GM23248 (cell line): Measurements from ENCODE around the gene PI4K2B. TPM values are rescaled to one million over a fixed set of nuclear protein-coding genes. Genes with fewer than 3 reads are reported as not detected.

ENCODE experiments used
- DNase-seq: peaks from one replicate; pipeline ENCODE4 v3.0.0-alpha.2; 2015
- H2AFZ ChIP-seq: fragments of 200-600 bp; sonication (generic); 2 replicates; pipeline ENCODE4 v1.6.1; 2016; ENCODE audit warnings: antibody characterized with exemption
- H3F3A ChIP-seq: fragments of 200-600 bp; sonication (generic); 2 replicates; pipeline ENCODE4 v1.6.1; 2016; ENCODE audit warnings: mild to moderate bottlenecking, antibody characterized with exemption, mixed run types; ENCODE audit not compliant: insufficient read depth
- H3K27ac ChIP-seq: fragments of 200-600 bp; sonication (generic); 2 replicates; pipeline ENCODE4 v1.5.1; 2016; ENCODE audit warnings: mild to moderate bottlenecking
- H3K27me3 ChIP-seq: fragments of 200-600 bp; sonication (generic); replicated peaks from 2 replicates; pipeline ENCODE4 v1.6.1; 2016; ENCODE audit warnings: mild to moderate bottlenecking; ENCODE audit not compliant: insufficient read depth
- H3K36me3 ChIP-seq: fragments of 200-600 bp; sonication (generic); 2 replicates; pipeline ENCODE4 v1.6.1; 2016; ENCODE audit warnings: low read depth, mild to moderate bottlenecking
- H3K4me1 ChIP-seq: fragments of 200-600 bp; sonication (generic); 2 replicates; pipeline ENCODE4 v1.6.1; 2016; ENCODE audit warnings: mild to moderate bottlenecking; ENCODE audit not compliant: insufficient read depth
- H3K4me2 ChIP-seq: fragments of 200-600 bp; sonication (generic); one replicate; pipeline ENCODE4 v1.6.1; 2016; ENCODE audit warnings: mild to moderate bottlenecking; ENCODE audit not compliant: unreplicated experiment
- H3K4me3 ChIP-seq: fragments of 200-600 bp; sonication (generic); 2 replicates; pipeline ENCODE4 v1.5.1; 2016; ENCODE audit warnings: mild to moderate bottlenecking
- H3K79me2 ChIP-seq: fragments of 200-600 bp; sonication (generic); 2 replicates; pipeline ENCODE4 v1.6.1; 2016; ENCODE audit warnings: mild to moderate bottlenecking; ENCODE audit not compliant: insufficient read depth
- H3K9ac ChIP-seq: fragments of 200-600 bp; sonication (generic); 2 replicates; pipeline ENCODE4 v1.6.1; 2016; ENCODE audit warnings: mild to moderate bottlenecking
- H3K9me2 ChIP-seq: fragments of 200-600 bp; sonication (generic); 2 replicates; pipeline ENCODE4 v1.6.1; 2016; ENCODE audit warnings: mixed run types, mild to moderate bottlenecking, moderate library complexity; ENCODE audit not compliant: insufficient read depth
- H3K9me3 ChIP-seq: fragments of 200-600 bp; sonication (generic); one replicate; pipeline ENCODE4 v1.6.1; 2017; ENCODE audit warnings: low read depth
- H4K20me1 ChIP-seq: fragments of 200-600 bp; sonication (generic); 2 replicates; pipeline ENCODE4 v1.6.0; 2016; ENCODE audit not compliant: insufficient read depth
- EZH2 ChIP-seq: fragments of 200-600 bp; sonication (generic); IDR thresholded peaks from 2 replicates; pipeline ENCODE4 v1.6.1; 2018; ENCODE audit warnings: antibody characterized with exemption, mild to moderate bottlenecking; ENCODE audit not compliant: insufficient read depth, poor library complexity, severe bottlenecking
- EZH2phosphoT487 ChIP-seq: fragments of 200-600 bp; sonication (generic); IDR thresholded peaks from 2 replicates; pipeline ENCODE4 v1.6.1; 2018; ENCODE audit warnings: antibody characterized with exemption, moderate library complexity, mild to moderate bottlenecking, low read depth; ENCODE audit not compliant: insufficient read depth
- WGBS, 2 experiments: methylation state at CpG; one replicate each; pipeline ENCODE4 v1.1.6; 2015 to 2017; ENCODE audit warnings: low lambda C conversion rate in 2 of 2, low coverage in 1 of 2; ENCODE audit errors: missing lambda C conversion rate in 2 of 2; 5-methylcytosine and 5-hydroxymethylcytosine counted together
- in situ Hi-C: fragments of 300-500 bp; cut with MboI; formaldehyde crosslinking; loops from 2 replicates; pipeline ENCODE4 v1.15.0; 2020
- polyA plus RNA-seq: library from polyadenylated mRNA; unstranded; fragments of >200 nt; fragmentation: Nextera tagmentation; extraction: Ambion mirVana; gene quantifications from 2 replicates; pipeline ENCODE4 v1.2.1, GENCODE V29; 2016
- total RNA-seq: library from RNA; depleted of rRNA; stranded (reverse); fragments of >200 nt; shearing (Covaris generic); gene quantifications from 2 replicates; pipeline ENCODE4 v1.2.3, GENCODE V29; 2014

PI4K2B gene
- total and polyA plus RNA-seq, 2 experiments from 2014 or later: 13.6 to 28.0 TPM

DNA sequence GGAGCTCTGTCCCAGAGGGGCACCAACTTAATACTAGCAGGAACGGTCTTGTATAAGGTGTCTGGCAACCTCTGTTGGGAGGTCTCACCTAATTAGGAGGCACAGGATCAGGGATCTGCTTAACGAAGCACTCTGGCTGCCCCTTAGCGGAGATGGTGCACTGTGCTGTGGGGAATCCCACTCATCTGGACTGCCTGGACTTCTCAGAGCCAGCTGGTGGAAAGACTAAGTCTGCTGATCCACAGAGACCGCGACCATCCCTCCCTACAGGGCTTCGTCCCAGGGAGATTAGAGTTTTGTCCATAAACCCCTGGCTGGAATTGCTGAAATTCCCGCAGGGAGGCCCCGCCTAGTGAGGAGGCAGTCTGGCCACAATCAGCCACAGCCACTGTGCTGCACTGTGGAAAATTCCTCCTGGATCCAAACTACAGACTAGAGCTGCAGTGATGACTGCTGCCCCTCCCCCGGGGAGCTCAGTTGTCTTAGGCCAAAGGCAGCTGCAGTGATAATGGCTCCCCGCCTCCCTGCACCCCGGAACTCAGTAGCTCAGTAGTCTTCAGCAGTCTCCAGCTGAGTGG is 56.7 kb downstream of the PI4K2B start:
- Histone ChIP-seq H2AFZ (no peak overlapping the region), H3K27ac (no peak overlapping the region), H3K4me1 (no peaks in the 10 kb centered on the region), H3K36me3 (no peaks in the 10 kb centered on the region), H3K27me3 (no peaks in the 10 kb centered on the region), H4K20me1 (no peaks in the 10 kb centered on the region), H3K9ac (no peak overlapping the region), H3K79me2 (no peaks in the 10 kb centered on the region), H3K9me2 (no peaks in the 10 kb centered on the region), H3F3A (no peaks in the 10 kb centered on the region), H3K9me3 (no peaks in the 10 kb centered on the region), H3K4me2 (no peak overlapping the region), H3K4me3 (no peak overlapping the region)
- TF ChIP-seq EZH2phosphoT487 (no peak), EZH2 (no peak)
- WGBS, 2 experiments: 70 to 71% methylated on average over 11 of the region's 11 CpGs
- in situ Hi-C loops: no loop called here
- DNase-seq: no peak

DNA sequence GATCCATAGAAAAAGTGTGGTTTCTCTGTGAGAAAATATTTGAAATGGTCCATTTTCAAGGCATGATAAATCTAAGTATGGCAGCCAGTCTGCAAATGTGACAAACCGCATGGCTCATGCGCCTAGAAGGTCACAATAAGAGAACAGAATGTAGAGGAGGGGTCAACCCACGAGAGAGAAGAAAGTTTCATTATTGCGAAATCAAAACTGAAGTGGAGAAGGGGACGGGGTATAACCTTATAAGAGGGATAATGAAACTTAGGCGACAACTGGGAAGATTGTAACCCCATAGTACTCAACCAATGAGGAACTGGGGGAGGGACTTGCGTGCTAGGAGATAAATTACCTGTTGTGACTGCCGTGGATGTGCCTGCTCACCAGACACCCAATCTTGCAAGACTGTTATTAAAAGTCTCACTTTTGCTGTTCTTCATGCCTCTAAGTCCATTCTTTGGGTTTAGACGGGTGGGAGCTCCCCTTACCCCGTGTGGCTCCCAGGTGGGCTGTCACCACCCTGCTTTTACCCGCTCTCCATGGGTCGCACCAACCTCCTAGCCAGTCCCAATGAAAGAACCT is 57.4 kb downstream of the PI4K2B start:
- no peaks in the 10 kb centered on the region for H3K9me3 ChIP-seq
- no peaks in the 10 kb centered on the region for H3K4me1 ChIP-seq
- TF ChIP-seq EZH2 (no peak), EZH2phosphoT487 (no peak)
- no peak overlapping the region for H3K9ac ChIP-seq
- H3K27me3 ChIP-seq: no peaks in the 10 kb centered on the region
- no peak overlapping the region for H2AFZ ChIP-seq
- WGBS, 2 experiments: 89 to 93% methylated on average over 12 of the region's 12 CpGs
- in situ Hi-C loops: no loop called here
- H3K9me2 ChIP-seq: no peaks in the 10 kb centered on the region
- H3K4me2 ChIP-seq: no peak overlapping the region
- no peaks in the 10 kb centered on the region for H4K20me1 ChIP-seq
- H3K36me3 ChIP-seq: no peaks in the 10 kb centered on the region
- DNase-seq: no peak
- no peak overlapping the region for H3K27ac ChIP-seq
- H3F3A ChIP-seq: no peaks in the 10 kb centered on the region
- no peak overlapping the region for H3K4me3 ChIP-seq
- no peaks in the 10 kb centered on the region for H3K79me2 ChIP-seq

DNA sequence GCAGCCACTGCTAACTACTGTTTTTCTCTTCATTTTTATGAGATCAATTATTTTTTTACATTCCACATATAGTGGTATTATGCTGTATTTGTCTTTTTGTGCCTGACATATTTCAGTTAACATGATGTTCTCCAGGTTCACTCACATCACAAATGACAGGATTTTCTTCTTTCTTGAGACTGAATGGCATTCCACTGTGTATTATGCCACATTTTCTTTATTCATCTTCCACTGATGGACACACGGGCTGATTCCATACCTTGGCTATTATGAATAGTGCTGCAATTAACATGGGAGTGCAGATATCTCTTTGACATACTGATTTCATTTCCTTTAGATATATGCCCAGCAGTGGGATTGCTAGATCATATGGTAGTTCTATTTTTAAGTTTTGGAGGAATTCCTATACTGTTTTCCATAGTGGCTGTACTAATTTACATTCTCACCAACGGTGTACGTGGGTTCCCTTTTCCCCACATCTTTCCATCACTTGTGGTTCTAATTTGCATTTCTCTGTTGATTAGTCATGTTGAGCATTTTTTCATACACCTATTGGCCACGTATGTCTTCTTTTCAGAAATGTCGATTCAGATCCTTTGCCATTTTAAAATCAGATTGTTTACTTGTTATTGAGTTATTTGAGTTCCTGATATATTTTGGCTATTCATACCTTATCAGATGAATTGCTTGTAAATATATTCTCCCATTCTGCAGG is 63.9 kb downstream of the PI4K2B start:
- 60 to 65% methylated on average over 5 of the region's 5 CpGs for WGBS, 2 experiments
- H3K9me3 ChIP-seq: no peaks in the 10 kb centered on the region
- H2AFZ ChIP-seq: no peak overlapping the region
- TF ChIP-seq EZH2phosphoT487 (no peak), EZH2 (no peak)
- H3F3A ChIP-seq: no peaks in the 10 kb centered on the region
- H3K79me2 ChIP-seq: no peaks in the 10 kb centered on the region
- no peak overlapping the region for H3K4me2 ChIP-seq
- in situ Hi-C loops: no loop called here
- H4K20me1 ChIP-seq: no peaks in the 10 kb centered on the region
- no peaks in the 10 kb centered on the region for H3K27me3 ChIP-seq
- no peak overlapping the region for H3K4me3 ChIP-seq
- H3K4me1 ChIP-seq: no peaks in the 10 kb centered on the region
- DNase-seq: no peak
- no peaks in the 10 kb centered on the region for H3K9me2 ChIP-seq
- H3K27ac ChIP-seq: no peak overlapping the region
- H3K9ac ChIP-seq: no peak overlapping the region
- H3K36me3 ChIP-seq: no peaks in the 10 kb centered on the region

DNA sequence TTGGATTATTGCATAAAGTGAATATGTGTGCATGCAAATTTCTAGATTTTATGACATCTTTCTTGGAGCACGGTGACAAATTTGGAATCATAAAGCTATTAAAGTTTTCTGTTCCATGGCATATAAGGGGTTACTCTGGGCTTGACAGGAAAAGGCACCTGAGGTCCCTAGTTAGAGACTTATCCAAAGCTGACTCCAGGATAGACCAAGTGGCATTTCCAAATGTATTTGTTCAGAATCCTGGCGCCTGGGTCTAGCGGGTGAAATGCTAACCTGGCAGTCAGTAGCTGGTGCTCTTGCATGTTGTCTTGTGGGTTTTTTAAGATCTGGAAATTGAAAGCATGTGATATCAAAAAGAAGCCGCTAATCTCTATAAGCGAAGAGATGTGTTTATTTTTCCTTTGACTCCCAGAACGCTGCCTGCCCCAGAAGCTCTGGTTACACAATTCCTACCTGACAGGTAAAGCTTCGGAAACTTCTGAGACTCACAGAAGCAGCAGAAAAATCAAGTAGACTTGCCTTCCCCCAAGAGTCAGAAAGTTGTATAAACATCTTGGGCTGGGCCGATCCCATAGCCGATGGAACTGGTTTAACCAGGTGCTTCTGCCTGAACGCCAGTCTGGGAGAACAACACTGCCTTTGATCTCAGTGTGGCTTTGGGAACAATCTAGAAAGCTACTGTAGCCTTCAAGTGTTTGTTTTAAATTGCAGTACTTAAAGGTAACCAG is 65.8 kb downstream of the PI4K2B start:
- Histone ChIP-seq H3K27ac (no peak overlapping the region), H3K4me2 (no peak overlapping the region), H3K36me3 (no peaks in the 10 kb centered on the region), H3K9me2 (no peaks in the 10 kb centered on the region), H3K79me2 (no peaks in the 10 kb centered on the region), H3F3A (no peaks in the 10 kb centered on the region), H2AFZ (no peak overlapping the region), H4K20me1 (no peaks in the 10 kb centered on the region), H3K27me3 (no peaks in the 10 kb centered on the region), H3K9me3 (no peaks in the 10 kb centered on the region), H3K9ac (no peak overlapping the region), H3K4me1 (no peaks in the 10 kb centered on the region), H3K4me3 (no peak overlapping the region)
- WGBS, 2 experiments: 44 to 45% methylated on average over 10 of the region's 10 CpGs
- no peak for TF ChIP-seq EZH2phosphoT487
- DNase-seq: no peak
- in situ Hi-C loops: no loop called here
